NOMO-1 treated with DMSO at 0.1 percent for 48 hours (cell line): Measurements from ENCODE around the gene RAE1.

Source experiments
- DNase-seq: peaks from one replicate; lab custom pipeline; 2025; ENCODE audit not compliant: unreplicated experiment; lab: John Stamatoyannopoulos, UW

RAE1 gene

GRCh38 chr20:57387463-57387862 is 36.4 kb downstream of the RAE1 start:
- DNase-seq = no peak

GRCh38 chr20:57387945-57388371 is 36.9 kb downstream of the RAE1 start:
- DNase-seq = no peak

GRCh38 chr20:57388953-57389694 is 38.1 kb downstream of the RAE1 start:
- DNase-seq = peak; percentile 71

GRCh38 chr20:57389695-57390603 is 38.9 kb downstream of the RAE1 start:
- DNase-seq = no peak

GRCh38 chr20:57390604-57391438 is 39.8 kb downstream of the RAE1 start, which contains the start of gene RBM38:
TSS of gene RBM38 (plus strand) at chr20:57391396. CDS start at chr20:57391582, 186 bp downstream.
- DNase-seq = peak; percentile 64

- DNase-seq = peak; percentile 11
These were observed 40.6 kb downstream of the RAE1 start for GRCh38 chr20:57391439-57392301.

- peak; percentile 17 for DNase-seq
These were observed 41.6 kb downstream of the RAE1 start for GRCh38 chr20:57392512-57393271.

- no peak for DNase-seq
These were observed 42.5 kb downstream of the RAE1 start for GRCh38 chr20:57393321-57394120.

GRCh38 chr20:57394121-57395082 is 43.3 kb downstream of the RAE1 start:
- no peak for DNase-seq

- DNase-seq = no peak
These were observed 44.3 kb downstream of the RAE1 start for GRCh38 chr20:57395111-57395966.

GRCh38 chr20:57396212-57396983 is 45.3 kb downstream of the RAE1 start:
- no peak for DNase-seq

GRCh38 chr20:57396984-57397692 is 46.1 kb downstream of the RAE1 start:
- no peak for DNase-seq

- no peak for DNase-seq
These were observed 46.6 kb downstream of the RAE1 start for GRCh38 chr20:57397693-57398108.

GRCh38 chr20:57398231-57398821 is 47.3 kb downstream of the RAE1 start:
- no peak for DNase-seq
